AG04449 (cell line): Measurements from ENCODE around the gene DNM3.

ENCODE experiments used
- CTCF ChIA-PET: fragments of 350-600 bp; formaldehyde crosslinking; extraction: SDS; loops from one replicate; lab custom pipeline; 2021; ENCODE audit warnings: antibody characterized with exemption; lab: Yijun Ruan, JAX
- POLR2A ChIA-PET: fragments of 400-600, 350-600 bp; formaldehyde crosslinking; extraction: SDS; loops from one replicate; lab custom pipeline; 2020; ENCODE audit warnings: antibody characterized with exemption, inconsistent platforms; lab: Yijun Ruan, JAX
- DNase-seq: peaks from one replicate; pipeline ENCODE4 v3.0.0-alpha.2; 2010; ENCODE audit warnings: low read depth, low spot score
- H3K4me3 ChIP-seq: 2 replicates; pipeline ENCODE4 v1.5.1; 2011; ENCODE audit warnings: low read depth, mild to moderate bottlenecking, control low read depth, low read length
- CTCF ChIP-seq: IDR thresholded peaks from one replicate; pipeline ENCODE4 v1.5.1; 2011; ENCODE audit warnings: mild to moderate bottlenecking, moderate library complexity, low read length, control low read depth, inconsistent platforms; ENCODE audit not compliant: insufficient read depth; ENCODE audit errors: missing control alignments

The DNM3 gene

DNA sequence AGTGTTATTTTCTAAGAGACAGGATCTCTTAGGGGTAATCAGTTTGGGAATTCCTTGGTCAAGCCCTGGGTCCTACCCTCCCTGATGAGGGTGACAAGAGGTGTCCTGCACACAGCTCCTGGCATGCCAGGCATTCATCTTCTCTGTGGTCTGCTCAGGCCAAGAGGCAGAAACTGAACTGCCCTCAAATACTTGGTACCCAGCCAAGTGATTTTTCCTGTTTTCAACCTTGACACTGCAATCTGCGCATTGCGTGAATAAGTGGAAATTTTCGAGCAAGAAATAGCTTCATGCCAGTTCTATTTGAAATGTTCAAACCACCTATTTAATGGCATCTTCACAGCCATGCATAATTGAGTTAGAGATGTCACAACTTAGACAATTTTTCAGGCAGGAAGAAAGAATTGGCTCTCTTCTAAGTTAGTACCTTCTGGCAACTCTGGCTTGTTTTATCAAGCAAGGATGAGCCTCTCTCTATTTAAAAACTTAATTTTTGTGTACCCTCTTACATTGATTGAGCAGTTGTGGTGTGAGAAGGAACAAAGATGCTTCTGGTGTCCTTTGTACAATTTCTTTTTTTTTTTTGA, 27.0 kb downstream of the DNM3 start:
- ChIA-PET POLR2A (no interaction called here), CTCF (interaction anchor here (0.7 to 1.3 kb wide), 2 partner anchors 15 to 753 kb away, joined by 3 read pairs; no protein-coding TSS in a partner anchor)
- H3K4me3 ChIP-seq: no peak overlapping the region
- DNase-seq: no peak
- TF ChIP-seq CTCF: no peak

DNA sequence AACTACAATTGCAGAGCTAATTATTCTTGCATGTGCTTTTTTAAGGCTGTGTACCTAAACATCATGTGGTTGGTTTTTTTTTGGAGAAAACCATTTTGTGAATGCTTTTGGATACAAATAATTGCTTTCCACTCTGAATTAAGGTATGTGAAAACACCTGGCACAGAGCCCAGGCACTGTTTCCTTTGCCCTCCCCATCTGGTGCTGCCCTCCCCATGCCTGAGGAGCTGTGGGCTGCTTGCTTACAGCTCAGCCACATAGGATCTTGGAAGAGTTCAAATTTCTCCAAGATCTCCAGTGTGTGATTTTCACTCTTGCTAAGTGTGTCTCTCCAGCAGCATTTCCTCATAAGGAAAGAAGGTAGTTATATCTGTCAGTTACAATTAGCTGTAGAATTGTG, 27.8 kb downstream of the DNM3 start:
- DNase-seq: no peak
- ChIA-PET CTCF (no interaction called here), POLR2A (no interaction called here)
- H3K4me3 ChIP-seq: no peak overlapping the region
- no peak for TF ChIP-seq CTCF

DNA sequence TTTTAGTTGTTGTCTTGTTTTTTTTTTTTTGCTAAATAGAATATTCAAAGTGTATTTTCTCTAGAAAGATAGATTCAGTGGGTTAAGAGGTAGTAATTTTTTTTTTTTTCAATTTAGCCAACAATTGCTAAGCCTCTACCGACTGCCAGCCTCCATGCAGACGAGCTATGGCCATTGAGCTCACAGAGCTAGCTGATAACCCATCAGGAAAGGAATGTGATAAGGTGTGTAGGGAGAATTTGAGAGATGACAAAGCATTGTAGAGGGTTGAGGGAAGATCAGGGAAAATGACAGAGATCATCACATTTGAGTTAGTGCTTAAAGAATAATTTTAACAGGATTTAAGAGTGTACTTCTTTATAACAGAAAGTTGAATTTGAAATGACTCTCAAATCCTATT, 30.6 kb downstream of the DNM3 start:
- ChIA-PET POLR2A (no interaction called here), CTCF (no interaction called here)
- no peak for TF ChIP-seq CTCF
- no peak overlapping the region for H3K4me3 ChIP-seq
- DNase-seq: no peak

DNA sequence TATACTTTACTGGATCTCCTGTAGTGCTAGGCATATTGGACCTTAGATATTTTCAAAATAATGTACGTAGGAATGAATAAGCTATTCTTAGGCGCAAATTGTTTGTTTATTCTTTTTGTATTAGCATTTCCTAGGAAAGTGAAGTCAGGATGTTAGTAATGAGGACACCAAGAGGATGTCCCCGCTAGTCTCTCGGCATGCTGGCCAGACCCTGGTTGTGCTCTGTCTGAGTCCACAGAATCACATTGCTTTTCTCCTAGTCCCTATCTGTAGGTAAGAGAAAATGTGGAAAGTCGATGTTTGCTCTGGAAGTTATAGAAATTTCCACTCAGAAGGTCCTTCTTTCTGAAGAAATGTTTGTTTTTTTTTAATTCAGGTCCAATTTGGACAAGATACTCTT, 31.1 kb downstream of the DNM3 start:
- TF ChIP-seq CTCF: no peak
- no peak for DNase-seq
- ChIA-PET CTCF (no interaction called here), POLR2A (no interaction called here)
- no peak overlapping the region for H3K4me3 ChIP-seq

DNA sequence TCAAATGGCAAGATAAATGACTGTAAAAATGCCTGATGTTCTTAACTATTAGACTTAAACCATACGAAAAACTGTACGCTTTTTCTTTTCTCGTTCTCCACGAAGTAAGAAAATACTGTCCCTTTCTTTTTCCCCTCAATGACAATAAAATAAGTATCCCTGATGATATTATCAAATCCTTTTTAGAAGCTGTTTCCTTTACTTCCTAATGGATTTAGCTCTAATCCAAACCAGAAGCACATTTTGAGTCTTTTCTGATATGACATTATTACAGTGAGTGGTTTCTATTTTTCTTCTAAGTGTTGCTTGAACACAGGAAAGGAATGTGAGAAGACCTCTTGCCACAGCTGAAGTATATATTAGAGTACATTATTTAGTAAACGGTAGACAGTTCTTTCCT, 32.4 kb downstream of the DNM3 start:
- TF ChIP-seq CTCF: no peak
- POLR2A ChIA-PET: no interaction called here
- CTCF ChIA-PET: no interaction called here
- no peak for DNase-seq
- no peak overlapping the region for H3K4me3 ChIP-seq

GRCh38 chr1:171877701-171878100, 36.4 kb downstream of the DNM3 start:
- no peak overlapping the region for H3K4me3 ChIP-seq
- ChIA-PET CTCF (no interaction called here), POLR2A (no interaction called here)
- no peak for TF ChIP-seq CTCF
- DNase-seq: no peak
